NCI-H128 (cell line): ENCODE results near the gene SERINC5.
"Not testable (repeated sequence)": the region's sequence is repeated elsewhere in the genome, so short reads cannot be mapped to it uniquely, and the experiment has no call there.

Experiments used
- DNase-seq: peaks from one replicate; lab custom pipeline; 2025; ENCODE audit not compliant: unreplicated experiment; lab: John Stamatoyannopoulos, UW

SERINC5 gene

DNA sequence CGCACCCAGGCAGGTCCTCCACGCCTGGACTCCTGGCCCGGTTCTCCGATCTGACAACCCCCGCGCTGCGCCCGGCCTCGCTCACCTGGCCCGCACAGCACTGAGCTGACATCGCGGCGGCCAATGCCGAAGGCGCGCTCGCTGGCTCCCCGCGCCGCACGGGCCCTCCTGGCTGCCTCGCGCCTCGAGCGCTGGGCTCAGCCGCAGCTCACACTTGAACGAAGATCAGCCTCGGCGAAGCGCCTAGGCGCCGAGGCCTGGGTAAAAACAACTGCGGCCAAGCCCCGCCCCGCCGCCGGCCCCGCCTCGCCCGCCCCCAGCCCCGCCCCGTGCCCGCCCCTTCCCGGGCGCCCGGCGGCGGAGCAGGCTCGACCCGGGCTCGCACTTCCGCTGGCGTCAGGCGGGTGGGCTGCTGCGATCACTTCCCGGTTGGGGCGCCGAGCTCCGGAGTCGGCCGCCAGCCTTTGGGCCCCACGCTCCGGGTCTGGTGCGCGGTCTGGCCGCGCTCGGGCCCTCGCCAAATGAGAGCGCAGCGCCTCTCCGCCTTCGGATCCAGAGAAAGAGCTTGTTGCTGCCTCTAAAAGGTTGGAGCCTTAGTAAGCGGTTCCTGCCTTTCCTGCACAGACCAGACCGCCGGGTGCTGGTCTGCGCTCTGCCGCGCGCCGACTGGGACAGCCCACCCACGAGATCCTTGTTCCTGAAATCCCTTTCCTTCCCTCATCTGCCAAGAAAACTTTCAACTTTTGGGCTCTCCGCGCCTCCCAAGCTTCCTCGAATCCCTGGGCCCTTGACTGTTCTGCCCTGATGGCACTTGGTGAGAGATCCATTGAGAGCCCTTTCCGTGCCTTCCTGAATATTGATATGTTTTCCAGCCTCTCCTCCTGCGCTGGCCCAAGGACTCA, at the start of gene SERINC5:
SERINC5 (minus strand) TSS at position 238 of the 902 bp plus-strand sequence; CDS start at position 112, 126 bp downstream.
- DNase-seq = no peak

DNA sequence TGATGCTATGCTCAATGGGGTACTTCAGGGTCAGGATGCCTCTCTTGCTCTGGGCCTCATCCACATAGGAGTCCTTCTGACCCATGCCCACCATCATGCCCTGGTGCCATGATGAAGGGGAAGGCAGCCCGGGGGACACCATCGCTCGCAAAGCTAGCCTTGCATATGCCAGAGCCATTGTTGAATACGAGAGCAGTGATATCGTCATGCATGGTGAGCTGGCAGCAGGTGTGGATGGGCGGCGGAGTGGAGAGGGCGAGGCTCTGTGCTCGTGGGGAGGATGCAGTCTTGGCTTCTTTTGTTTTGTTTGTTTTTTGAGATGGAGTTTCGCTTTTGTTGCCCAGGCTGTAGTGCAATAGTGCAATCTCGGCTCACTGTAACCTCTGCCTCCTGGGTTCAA, 46.8 kb upstream of the SERINC5 start:
- DNase-seq = no peak

DNA sequence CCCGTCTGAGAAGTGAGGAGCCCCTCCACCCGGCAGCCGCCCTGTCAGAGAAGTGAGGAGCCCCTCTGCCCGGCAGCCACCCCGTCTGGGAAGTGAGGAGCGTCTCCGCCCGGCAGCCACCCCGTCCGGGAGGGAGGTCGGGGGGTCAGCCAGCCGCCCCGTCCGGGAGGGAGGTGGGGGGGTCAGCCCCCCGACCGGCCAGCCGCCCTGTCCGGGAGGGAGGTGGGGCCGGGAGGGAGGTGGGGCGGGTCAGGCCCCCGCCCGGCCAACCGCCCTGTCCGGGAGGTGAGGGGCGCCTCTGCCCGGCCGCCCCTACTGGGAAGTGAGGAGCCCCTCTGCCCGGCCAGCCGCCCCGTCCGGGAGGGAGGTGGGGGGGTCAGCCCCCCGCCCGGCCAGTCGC, 45.5 kb upstream of the SERINC5 start:
- DNase-seq = not testable (repeated sequence)

DNA sequence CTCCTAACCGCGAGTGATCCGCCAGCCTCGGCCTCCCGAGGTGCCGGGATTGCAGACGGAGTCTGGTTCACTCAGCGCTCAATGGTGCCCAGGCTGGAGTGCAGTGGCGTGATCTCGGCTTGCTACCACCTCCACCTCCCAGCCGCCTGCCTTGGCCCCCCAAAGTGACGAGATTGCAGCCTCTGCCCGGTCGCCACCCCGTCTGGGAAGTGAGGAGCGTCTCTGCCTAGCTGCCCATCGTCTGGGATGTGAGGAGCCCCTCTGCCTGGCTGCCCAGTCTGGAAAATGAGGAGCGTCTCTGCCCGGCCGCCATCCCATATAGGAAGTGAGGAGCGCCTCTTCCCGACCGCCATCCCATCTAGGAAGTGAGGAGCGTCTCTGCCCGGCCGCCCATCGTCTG, 44.9 kb upstream of the SERINC5 start:
- DNase-seq = not testable (repeated sequence)

DNA sequence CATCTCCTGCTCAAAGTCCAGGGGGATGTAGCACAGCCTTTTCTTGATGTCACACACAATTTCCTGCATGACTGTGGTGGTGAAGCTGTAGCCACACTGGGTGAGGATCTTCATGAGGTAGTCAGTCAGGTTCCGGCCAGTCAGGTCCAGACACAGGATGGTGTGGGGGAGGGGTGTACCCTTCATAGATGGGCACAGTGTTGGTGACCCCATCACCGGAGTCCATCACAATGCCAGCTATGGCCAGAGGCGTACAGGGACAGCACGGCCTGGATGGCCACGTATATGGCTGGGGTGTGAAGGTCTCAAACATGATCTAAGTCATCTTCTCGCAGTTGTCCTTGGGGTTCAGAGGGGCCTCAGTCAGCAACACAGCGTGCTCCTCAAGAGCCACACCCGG, 44.3 kb upstream of the SERINC5 start:
- no peak for DNase-seq

DNA sequence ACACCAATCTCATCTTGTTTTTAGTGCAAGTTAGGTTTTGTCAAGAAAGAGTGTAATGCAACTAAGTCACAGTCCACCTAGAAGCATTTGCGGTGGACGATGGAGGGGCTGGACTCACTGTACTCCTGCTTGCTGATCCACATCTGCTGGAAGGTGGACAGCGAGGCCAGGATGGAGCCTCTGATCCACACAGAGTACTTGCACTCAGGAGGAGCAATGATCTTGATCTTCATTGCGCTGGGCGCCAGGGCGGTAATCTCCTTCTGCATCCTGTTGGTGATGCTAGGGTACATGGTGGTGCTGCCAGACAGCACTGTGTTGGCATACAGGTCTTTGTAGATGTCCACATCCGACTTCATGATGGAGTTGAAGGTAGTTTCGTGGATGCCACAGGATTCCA, 43.8 kb upstream of the SERINC5 start:
- no peak for DNase-seq

DNA sequence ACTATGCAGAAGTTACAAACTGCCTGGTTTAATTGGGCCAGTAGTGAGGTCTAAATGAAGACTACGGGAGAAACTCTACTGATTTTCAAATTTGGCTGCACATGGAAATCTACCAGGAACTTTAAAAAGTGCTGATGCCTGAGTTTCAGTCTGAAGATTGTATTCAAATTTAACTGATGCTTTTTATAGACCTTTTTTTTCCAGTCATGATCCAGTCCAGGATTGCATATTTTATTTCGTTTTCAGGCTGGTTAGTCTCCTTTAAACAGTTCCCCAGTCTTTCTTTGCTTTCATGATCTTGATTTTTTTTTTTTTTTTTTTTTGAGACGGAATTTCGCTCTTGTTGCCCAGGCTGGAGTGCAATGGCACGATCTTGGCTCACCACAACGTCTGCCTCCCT, 40.3 kb upstream of the SERINC5 start:
- DNase-seq = no peak

DNA sequence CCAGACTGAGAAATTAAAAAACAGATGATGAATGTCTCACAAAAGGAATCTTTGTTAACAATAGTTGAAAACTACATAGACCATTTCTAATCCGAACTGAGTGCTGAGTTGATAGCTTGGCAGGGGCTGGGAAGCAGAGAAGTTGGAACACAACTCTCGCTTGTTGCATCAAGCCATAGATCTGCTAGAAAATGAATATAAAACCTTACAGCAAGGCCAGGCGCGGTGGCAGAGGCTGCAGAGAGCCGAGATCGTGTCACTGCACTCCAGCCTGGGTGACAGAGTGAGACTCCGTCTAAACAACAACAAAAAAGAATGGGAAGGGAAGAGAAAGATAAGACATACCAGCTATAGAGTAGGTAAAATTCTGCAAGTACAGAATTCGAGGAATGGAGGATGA, 35.9 kb upstream of the SERINC5 start:
- DNase-seq = no peak

DNA sequence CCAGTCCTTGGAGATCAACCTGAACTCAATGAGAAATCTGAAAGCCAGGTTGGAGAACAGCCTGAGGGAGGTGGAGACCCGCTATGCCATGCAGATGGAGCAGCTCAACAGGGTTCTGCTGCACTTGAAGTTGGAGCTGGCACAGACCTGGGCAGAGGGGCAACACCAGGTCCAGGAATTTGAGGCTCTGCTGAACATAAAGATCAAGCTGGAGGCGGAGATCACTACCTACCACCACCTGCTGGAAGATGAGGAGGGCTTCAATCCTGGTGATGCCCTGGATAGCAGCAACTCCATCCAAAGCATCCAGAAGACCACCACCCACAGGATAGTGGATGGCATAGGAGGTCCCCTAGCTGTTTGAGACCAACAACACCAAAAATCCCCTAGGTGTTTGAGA, 33.5 kb upstream of the SERINC5 start:
- no peak for DNase-seq

DNA sequence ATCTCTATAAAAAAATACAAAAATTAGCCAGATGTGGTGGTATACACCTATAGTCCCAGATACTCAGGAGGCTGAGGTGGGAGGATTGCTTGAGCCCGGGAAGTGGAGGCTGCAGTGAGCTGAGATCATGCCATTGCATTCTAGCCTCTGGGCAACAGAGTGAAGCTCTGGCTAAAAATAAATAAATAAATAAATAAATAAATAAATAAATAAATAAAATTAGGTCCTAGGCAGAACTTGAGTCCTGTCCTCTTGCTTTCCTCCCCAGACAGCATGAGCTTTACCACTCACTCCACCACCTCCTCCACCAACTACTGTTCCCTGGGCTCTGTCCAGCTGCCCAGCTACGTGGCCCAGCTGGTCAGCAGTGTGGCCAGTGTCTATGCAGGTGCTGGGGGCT, 32.3 kb upstream of the SERINC5 start:
- no peak for DNase-seq

DNA sequence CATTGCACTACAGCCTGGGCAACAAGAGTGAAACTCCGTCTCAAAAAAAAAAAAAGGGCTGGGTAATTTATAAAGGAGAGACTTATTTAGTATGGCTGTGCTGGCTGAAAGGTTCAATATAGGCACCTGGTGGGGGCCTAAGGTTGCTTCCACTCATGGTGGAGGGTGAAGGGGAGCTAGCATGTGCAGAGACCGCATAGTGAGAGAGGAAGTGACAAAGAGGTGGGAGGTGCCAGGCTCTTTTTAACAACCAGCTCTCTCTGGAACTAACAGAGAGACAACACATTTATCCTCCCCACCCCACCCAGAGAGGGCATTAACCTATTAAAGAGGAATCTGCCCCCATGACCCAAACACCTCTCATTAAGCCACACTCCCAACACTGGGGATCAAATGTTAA, 28.9 kb upstream of the SERINC5 start:
- no peak for DNase-seq

DNA sequence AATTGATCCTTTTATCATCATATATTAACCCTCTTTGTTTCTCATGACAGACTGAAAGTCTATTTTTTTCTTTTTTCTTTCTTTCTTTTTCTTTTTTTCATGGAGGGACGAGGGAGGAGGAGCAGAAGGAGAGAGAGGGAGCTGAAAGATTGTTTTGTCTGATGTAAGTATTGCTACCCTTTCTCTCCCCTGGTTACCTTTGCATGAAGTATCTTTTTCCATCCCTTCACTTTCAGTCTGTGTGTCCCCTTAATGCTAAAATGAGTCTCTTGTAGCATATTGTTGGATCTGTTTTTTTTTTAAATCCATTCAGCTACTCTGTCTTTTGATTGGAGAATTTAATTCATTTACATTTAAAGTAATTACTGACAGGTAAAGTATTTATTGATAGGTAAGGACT, 27.5 kb upstream of the SERINC5 start:
- no peak for DNase-seq

DNA sequence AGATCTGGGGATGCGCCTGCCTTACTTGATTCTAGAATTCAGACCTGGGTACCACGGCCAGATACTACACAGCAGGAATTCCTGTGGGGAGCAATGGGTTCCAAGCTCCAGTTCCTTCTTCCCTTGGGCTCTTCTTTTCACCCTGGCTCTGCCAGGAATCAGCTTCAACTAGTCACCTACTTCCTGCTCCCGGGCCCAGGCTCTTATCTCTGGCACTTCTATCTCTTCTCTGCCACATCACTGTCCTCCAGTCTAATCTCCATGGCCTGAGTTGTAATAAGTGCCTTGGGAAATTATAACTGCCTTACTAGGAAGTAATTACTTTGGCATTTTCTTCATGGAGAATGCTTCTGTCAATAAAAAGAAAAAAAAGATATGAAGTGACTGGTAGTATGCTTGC, 26.2 kb upstream of the SERINC5 start:
- DNase-seq = no peak

DNA sequence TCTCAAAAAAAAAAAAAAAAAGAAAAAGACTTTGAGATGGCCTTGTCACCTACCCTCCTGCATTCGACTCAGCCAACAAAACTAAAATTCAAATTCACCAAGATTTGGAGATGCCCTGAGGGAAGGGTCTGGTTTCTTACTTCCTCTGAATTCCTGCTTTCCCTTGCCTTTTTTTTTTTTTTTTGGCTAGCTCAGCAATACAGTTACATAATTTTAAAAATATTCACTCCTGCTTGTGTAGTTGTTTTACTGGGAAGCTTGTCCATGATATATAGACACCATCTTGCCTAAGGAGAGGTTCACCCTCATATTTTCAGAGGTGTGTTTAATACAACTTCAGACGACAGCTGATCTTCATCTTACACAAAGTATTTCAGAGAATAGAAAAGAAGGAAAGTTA, 21.3 kb upstream of the SERINC5 start:
- DNase-seq = no peak

DNA sequence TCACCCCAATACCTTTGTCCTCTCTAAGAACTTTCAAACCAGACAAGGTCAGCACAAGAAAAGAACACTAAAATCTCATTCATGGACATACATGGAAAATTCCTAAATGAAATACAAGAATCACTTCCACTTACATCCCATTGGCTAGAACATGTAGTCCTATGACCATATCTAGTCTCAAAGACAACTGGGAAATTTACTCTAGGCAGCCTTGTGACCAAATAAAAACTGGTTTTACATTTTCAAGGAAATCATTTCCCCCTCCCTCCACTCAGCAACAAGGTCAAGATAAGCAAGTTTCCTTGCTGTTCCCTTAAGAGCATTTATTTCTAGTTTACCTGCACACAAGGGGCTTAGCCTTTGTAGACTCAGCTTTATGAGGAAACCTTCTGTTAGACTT, 20.3 kb upstream of the SERINC5 start:
- DNase-seq = no peak

DNA sequence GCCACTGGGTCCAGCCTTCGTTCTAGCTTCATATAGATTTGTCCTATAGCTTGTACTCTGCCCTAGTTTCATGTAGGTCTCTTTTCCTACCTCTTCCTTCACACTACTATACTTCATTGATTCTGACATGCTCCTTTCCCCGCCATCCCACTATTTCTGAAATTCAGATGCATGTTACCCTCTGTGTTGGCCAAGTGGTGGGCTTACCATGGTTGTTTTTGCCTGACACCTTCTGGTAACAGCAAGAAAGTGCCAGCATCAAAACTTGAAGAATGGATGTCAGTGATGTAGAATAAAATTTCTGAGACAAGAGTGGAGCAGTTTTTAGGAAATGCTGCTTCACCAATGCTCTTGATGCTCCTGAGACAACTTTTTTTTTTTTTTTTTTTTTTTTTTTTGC, 19.5 kb upstream of the SERINC5 start:
- DNase-seq = no peak

DNA sequence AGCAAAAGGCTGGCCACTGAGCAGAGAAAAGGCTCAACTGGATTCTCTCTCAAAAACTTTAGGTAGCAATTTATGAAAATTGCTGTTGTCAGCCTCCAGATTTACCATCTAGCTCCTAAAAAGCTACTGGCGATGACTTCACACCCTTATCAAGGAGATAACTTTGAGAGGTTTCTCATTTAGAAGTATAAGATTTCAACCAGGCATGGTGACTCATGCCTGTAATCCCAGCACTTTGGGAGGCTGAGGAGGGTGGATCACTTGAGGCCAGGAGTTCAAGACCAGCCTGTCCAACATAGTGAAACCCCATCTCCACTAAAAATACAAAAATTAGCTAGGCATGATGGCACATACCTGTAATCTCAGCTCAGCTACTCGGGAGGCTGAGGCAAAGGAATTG, 14.7 kb upstream of the SERINC5 start:
- DNase-seq = not testable (repeated sequence)

DNA sequence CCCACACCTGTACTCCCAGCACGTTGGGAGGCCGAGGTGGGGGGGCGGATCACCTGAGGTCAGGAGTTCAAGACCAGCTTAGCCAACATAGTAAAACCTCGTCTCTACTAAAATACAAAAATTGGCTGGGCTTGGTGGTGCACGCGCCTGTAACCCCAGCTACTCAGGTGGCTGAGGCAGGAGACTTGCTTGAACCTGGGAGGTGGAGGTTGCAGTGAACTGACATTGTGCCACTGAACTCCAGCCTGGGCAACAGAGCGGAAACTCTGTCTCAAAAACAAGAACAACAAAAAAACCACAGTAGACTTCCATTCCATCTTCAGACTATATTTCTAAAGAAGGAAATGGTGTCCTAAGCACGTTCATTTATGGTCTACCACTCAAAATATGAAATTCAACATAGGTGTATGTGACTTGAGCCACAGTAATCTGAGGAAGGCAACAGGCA, 14.2 kb upstream of the SERINC5 start:
- DNase-seq = no peak

DNA sequence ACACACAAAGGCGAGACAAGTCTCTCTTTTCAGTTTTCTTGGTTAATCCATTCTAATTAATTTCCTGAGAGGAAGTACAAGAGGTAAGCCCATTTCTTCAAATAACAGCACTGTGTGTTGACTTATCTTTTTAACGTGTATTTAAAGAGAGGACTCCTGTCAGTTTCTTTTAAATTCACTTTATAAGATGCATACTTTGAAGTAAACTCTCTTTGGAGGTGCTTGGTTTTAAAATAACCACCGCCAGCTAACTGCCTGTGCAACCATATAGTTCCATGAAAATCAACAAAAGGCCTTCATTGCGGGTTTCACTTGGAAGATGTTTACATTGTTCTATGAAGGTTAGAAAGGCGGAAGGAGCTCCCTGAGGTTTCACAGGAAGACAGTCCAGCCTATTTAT, 13.1 kb upstream of the SERINC5 start:
- no peak for DNase-seq

DNA sequence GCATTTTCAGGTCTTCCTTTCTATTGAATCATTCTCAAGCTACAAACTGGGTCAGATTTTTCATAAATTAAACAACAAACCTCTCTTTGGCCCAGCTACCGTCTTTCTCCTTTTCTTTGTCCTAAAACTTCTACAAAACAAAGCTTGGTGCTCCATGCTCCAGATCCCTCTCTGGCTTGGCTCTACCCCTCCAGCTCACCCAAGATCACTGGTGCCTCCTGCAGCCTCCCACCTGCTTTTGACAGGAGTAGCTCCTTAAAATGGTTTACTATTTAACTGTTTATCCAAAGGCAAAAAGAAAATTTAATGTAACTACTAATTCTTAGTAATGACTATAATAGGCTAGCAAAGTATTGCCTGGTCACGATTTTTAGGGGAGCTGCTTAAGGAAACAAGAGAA, 10.7 kb upstream of the SERINC5 start:
- DNase-seq = no peak

DNA sequence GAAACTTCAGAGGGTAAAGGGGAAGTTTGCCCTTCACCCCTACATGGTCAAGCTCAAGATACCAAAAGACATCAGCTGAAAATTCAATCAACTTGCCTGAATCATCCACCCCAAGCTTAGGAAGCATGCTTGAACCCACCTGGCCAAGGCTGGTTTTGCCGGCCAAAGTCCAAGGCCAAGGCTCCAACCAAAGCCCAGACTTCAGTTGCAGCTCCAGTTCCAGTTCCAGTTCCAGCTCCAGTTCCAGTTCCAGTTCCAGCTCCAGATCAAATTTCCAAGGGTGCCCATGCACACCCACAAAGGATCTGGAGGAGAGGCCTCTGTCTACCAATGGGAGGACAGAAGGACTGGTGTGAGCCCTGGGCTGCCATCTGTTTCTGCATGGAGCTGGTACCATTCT, 4.6 kb upstream of the SERINC5 start:
- no peak for DNase-seq

DNA sequence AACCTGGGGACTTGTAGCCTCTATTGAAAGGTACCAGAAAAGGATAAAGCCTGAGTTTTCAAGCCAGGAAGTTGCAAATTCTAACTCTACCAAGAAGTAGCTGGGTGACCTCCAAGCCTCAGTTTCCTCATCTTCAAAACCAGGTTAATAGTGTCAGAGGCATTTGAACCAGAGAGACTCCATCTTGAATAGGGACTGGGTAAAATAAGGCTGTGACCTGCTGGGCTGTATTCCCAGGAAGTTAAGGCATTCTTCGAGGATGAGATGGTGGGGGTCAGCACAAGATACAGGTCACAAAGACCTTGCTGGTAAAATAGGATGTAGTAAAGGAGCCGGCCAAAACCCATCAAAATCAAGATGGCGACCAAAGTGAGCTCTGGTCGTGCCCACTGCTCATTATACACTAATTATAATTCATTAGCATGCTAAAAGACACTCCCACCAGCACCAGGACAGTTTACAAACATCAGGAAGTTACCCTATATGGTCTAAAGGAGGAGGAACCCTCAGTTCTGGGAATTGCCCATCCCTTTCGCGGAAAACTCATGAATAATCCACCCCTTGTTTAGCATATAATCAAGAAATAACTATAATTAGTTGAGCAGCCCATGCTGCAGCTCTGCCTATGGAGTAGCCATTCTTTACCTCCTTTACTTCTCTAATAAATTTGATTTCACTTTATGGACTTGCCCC, 3.8 kb upstream of the SERINC5 start:
- DNase-seq = no peak
